DMS79 (cell line): ENCODE data around the gene CDHR3.
"Not testable (repeated sequence)": the region's sequence is repeated elsewhere in the genome, so short reads cannot be mapped to it uniquely, and the experiment has no call there.

ENCODE experiments used
- DNase-seq: peaks from one replicate; lab custom pipeline; 2025; lab: John Stamatoyannopoulos, UW

CDHR3 gene, protein sequence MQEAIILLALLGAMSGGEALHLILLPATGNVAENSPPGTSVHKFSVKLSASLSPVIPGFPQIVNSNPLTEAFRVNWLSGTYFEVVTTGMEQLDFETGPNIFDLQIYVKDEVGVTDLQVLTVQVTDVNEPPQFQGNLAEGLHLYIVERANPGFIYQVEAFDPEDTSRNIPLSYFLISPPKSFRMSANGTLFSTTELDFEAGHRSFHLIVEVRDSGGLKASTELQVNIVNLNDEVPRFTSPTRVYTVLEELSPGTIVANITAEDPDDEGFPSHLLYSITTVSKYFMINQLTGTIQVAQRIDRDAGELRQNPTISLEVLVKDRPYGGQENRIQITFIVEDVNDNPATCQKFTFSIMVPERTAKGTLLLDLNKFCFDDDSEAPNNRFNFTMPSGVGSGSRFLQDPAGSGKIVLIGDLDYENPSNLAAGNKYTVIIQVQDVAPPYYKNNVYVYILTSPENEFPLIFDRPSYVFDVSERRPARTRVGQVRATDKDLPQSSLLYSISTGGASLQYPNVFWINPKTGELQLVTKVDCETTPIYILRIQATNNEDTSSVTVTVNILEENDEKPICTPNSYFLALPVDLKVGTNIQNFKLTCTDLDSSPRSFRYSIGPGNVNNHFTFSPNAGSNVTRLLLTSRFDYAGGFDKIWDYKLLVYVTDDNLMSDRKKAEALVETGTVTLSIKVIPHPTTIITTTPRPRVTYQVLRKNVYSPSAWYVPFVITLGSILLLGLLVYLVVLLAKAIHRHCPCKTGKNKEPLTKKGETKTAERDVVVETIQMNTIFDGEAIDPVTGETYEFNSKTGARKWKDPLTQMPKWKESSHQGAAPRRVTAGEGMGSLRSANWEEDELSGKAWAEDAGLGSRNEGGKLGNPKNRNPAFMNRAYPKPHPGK

GRCh38 chr7:105963038-105963667 lies at the start of gene CDHR3:
Gene CDHR3 (plus strand): TSS chr7:105963264. CDS start chr7:105963319, 55 bp downstream.
- no peak for DNase-seq

DNA sequence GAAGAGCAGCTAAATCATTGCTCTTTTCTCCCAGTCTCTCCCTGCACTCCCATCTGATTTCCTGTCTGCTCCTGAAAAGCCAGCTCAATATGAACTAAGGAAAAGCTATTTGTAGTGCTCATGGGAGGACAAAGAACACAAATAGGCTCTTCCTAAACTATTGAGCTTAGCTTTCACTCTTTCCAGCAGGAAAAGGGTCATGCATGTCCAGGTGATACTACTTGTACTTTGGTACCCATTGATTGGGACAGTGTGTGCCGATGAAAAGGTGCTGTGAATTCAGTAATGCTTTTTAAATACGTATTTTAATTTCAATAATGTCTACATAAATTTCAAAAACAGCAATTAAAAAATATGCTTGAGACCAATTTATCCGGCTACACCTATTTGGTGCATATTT lies 49.1 kb upstream of the CDHR3 start:
- DNase-seq: no peak

GRCh38 chr7:105916603-105917002 lies 46.5 kb upstream of the CDHR3 start:
- no peak for DNase-seq

DNA sequence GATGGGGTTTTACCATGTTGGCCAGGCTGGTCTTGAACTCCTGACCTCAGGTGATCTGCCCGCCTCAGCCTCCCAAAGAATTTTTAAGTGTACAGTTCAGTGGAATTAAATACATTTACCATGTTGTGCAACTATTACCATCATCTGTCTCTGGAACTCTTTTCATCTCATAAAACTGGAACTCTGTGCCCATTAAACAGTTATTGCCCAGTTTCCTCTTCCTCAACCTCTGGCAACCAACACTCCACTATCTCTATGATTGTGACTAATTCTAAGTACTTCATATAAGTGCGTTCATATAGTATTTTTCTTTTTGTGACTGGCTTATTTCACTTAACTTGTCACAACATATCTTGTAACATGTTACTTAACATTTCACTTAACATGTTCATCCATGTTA lies 45.4 kb upstream of the CDHR3 start:
- no peak for DNase-seq

DNA sequence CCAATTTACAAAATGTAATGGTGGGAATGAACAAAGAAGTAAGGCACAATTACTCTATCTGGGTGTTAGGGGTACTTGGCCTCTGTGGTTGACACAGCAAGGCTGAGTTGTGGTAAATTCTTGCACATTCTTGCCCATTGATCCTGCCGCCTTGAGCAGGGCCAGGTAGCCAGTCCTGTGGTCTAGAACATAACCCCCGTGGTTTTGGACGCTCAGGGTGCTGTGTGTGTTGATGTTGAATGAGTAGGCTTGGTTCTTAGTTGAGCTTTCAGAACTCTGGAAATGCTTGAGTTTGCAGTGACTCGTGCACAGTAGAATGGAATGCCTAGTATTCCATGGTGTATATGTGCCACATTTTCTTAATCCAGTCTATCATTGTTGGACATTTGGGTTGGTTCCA lies 42.3 kb upstream of the CDHR3 start:
- no peak for DNase-seq

GRCh38 chr7:105924945-105925344 lies 38.1 kb upstream of the CDHR3 start:
- no peak for DNase-seq

- no peak for DNase-seq
Measured at GRCh38 chr7:105926131-105926530, 36.9 kb upstream of the CDHR3 start.

DNA sequence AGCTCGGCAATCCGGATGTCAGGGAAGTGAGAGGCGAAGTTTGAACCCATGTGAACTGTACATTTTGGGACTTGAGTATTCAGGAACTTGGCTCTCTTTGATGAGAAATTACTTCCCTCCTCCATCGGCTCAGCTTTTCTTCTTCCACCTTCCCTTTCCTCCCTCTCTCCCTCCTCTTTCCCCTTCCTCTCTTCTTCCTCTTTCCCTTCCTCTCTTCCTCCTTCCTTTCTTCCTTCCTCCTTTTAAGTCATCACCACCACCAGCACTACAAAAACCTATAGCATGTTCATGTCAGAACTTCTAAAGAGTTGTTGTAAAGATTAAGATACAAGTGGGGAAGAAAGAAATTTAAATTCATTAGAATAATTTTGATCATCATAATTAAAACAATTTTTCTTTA lies 31.9 kb upstream of the CDHR3 start:
- no peak for DNase-seq

GRCh38 chr7:105932835-105933477 lies 30.1 kb upstream of the CDHR3 start:
- peak; percentile 94 for DNase-seq

GRCh38 chr7:105934572-105935185 lies 28.4 kb upstream of the CDHR3 start:
- DNase-seq: peak; percentile 57

GRCh38 chr7:105935250-105935649 lies 27.8 kb upstream of the CDHR3 start:
- DNase-seq: peak; percentile 59

- DNase-seq: no peak
Measured at GRCh38 chr7:105937411-105937810, 25.7 kb upstream of the CDHR3 start.

GRCh38 chr7:105940109-105940508 lies 23.0 kb upstream of the CDHR3 start:
- peak; percentile 61 for DNase-seq

DNA sequence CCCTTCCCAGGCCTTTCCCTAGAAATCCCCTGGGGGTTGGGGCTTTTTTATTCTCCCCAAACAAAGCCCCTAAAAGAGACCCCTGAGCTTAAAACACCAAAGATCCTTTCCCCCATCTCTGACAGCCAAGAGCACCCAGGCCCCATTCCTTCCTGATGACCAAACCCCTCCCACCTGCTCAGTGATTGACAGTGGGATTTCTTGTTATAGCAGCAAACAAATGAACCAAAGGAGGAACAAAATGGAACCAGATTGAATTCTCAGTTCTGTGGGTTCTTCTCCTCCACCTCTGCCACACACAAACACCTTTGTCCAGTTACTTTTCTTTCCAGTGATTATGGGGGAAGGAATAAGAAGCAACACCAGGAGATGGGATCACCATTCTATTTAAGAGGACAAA lies 21.5 kb upstream of the CDHR3 start:
- no peak for DNase-seq

DNA sequence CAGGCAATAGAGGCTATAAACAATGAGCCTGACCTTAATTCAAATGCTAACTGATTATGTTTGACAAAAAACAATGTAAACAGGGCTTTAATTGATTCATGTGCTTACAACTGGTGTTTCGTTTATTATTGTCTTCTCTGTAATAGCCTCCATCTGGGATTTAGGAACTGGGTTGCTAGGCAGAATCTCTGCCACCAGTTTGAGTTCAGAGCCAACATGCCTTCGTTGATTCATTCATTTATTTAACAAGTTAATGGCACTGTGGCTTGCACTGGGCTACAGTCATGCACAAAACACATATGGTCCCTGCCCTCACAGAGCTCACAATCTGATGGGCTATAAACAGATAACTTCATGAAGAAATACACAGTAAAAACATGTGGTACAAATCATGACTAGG lies 19.6 kb upstream of the CDHR3 start:
- DNase-seq: no peak

GRCh38 chr7:105945848-105946247 lies 17.2 kb upstream of the CDHR3 start:
- no peak for DNase-seq

GRCh38 chr7:105951597-105951996 lies 11.5 kb upstream of the CDHR3 start:
- DNase-seq: no peak

DNA sequence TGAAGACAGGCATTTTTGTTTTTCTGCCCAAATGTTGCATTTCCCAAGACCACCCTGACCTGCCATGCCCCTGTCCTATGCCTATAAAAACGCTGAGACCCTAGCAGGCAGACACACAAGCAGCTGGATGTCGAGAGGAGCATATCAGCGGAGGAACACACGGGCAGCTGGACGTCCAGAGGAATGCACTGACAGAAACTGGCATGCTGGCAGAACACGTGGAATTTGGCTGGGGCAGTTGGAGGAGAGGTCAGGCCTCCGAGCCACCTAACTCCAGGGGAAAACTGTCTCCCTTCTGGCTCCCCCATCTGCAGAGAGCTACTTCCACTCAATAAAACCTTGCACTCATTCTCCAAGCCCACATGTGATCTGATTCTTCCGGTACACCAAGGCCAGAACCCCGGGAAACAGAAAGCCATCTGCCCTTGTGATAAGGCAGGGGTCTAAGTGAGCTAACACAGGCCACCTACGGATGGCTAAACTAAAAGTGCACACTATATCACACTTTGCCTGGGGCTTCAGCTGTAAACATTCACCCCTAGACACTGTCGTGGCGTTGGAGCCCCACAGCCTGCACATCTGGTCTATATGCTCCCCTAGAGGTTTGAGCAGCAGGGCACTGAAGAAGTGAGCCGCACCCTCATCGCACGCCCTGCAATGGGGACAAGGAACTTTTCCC lies 10.0 kb upstream of the CDHR3 start:
- DNase-seq: no peak

DNA sequence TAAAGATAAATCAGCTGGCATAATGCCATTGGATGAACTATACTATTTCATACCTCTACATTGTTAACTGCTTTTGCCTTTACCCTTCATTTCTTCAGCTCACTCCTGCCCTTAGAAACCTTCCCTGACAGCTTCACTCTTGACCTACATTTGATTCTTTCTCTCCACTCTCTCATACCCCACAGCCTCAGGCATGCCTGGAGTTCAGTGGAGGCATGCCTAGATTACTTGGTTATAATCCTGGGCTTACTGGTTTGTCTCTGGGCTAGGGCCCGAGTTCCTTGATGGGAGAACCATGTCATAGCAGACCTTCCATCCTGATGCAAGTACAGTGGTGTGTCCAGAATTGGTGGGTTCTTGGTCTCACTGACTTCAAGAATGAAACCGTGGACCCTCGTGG lies 8.4 kb upstream of the CDHR3 start:
- no peak for DNase-seq

DNA sequence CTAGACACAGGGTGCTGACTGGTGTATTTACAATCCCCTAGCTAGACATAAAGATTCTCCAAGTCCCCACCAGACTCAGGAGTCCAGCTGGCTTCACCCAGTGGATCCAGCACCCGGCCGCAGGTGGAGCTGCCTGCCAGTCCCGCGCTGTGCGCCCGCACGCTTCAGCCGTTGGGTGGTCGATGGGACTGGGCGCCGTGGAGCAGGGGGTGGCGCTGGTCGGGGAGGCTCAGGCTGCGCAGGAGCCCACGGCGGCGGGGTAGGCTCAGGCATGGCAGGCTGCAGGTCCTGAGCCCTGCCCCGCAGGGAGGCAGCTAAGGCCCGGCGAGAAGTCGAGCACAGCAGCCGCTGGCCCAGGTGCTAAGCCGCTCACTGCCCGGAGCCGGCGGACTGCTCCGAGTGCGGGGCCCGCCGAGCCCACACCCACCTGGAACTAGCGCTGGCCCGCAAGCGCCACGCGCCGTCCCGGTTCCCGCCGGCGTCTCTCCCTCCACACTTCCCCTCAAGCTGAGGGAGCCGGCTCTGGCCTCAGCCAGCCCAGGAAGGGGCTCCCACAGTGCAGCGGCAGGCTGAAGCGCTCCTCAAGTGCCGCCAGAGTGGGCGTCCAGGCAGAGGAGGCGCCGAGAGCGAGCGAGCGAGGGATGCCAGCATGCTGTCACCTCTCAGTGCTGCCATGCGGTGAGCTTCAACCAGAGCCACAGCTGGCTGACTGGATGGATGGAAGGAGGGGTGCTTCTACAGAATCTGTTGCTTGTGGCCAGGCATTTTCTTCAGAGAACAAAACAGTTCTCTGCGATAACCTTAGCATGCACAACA lies 7.2 kb upstream of the CDHR3 start:
- not testable (repeated sequence) for DNase-seq
